Melanocyte of skin (primary cell): Measurements from ENCODE around the gene COL1A2. TPM values are rescaled to one million over a fixed set of nuclear protein-coding genes. Genes with fewer than 3 reads are reported as not detected.

Experiments used
- total RNA-seq, 2 donors: library from RNA; depleted of rRNA; stranded (reverse); fragments of >200 nt; gene quantifications; 2 replicates each; pipeline ENCODE4 v1.2.3, GENCODE V29; 2012

COL1A2 gene
- total RNA-seq, result 10 to 100 TPM; 18.6 to 71.6 TPM

GRCh38 chr7:94394437-94395140 is at the start of gene COL1A2:
Gene COL1A2, plus strand, starts transcription at chr7:94394895. Its CDS starts 137 bp downstream, at chr7:94395032.

Other genes starting within 250 kb of the COL1A2 start
- 10 to 100 TPM; 15.7 to 18.6 TPM for gene CASD1, start 114.9 kb downstream of the COL1A2 start, total RNA-seq